GM12873 (cell line): Measurements from ENCODE around the gene IRS1.

Experiments
- TF ChIP-seq, protein P1 (sequence below): IDR thresholded peaks from 2 replicates; pipeline ENCODE4 v1.5.1; 2012; ENCODE audit warnings: low read depth, mild to moderate bottlenecking, moderate library complexity, low read length, control low read depth; ENCODE audit not compliant: insufficient read depth; ENCODE audit errors: missing control alignments

Gene IRS1

DNA sequence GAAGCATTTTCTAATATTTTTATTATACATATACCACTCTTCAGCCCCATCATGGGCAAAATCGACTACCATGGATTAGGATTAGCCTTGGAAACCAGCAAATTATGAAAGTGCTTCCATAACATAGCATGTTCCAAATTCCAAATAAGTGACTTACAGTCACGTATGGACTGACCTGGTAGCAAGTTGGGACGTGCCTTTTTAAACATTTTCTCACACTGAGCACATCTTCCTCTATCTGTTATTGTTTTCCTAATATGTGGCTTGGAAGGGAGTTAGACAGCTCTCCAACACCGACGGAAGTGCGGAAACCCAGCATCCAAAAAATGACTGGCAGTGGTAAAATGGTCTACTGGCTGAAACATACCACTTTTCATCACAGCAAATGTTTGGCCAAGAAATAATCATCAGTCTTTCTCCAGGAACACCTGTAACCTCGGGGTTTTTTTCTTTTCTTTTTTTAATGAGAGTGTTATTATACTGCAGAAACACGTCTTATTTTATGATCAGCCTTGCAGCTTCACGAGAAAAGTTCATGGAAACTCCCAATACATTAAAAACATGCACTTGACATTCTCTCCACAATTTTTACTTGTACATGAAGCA, 107.0 kb downstream of the IRS1 start:
- TF ChIP-seq, protein P1, sequence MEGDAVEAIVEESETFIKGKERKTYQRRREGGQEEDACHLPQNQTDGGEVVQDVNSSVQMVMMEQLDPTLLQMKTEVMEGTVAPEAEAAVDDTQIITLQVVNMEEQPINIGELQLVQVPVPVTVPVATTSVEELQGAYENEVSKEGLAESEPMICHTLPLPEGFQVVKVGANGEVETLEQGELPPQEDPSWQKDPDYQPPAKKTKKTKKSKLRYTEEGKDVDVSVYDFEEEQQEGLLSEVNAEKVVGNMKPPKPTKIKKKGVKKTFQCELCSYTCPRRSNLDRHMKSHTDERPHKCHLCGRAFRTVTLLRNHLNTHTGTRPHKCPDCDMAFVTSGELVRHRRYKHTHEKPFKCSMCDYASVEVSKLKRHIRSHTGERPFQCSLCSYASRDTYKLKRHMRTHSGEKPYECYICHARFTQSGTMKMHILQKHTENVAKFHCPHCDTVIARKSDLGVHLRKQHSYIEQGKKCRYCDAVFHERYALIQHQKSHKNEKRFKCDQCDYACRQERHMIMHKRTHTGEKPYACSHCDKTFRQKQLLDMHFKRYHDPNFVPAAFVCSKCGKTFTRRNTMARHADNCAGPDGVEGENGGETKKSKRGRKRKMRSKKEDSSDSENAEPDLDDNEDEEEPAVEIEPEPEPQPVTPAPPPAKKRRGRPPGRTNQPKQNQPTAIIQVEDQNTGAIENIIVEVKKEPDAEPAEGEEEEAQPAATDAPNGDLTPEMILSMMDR = no peak

DNA sequence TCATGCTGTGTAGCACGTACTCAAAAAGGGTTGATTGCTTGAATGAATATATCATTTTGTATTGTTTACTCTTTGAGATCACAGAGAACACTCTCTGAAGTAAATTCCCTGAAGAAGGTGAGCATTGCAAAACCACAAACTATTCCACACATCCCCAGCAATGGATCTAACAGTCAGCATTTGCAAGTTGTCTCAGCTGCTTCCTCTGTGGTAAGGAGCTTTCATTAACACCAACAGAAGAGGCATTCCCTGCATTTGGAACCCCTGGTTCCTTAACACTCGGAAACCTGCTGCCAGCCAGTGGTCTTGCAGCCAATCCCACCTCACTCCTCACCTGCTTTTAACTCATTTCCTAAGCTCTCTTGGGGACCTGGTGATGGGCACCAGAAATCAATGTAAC, 108.4 kb downstream of the IRS1 start:
- TF ChIP-seq, protein P1 = no peak

DNA sequence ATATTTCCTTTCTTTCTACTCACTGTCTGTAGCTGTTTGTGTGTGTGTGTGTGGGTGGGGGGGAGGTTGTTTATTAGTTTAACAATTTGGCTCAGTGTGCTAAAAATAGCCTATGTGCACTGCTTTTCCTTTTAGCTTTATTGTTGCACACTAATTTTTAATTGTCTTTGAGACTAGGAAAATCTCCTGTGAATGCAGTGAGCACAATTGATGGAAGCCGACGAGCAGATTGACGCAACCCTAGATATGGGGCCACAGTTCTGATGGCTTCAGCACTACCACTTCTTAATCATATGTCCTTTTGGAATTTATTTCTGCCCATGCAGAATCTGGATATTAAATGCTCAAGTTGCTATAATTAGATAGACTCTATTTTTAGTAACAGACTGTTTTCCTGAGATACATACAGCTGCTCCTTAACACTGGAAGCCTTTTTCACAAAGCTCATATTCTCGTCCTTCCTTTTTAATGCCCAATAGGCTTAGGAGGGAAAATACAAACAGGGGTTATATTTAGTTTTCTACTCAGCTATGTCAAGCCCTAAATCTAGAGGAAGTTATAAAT, 109.1 kb downstream of the IRS1 start:
- TF ChIP-seq, protein P1 = no peak

DNA sequence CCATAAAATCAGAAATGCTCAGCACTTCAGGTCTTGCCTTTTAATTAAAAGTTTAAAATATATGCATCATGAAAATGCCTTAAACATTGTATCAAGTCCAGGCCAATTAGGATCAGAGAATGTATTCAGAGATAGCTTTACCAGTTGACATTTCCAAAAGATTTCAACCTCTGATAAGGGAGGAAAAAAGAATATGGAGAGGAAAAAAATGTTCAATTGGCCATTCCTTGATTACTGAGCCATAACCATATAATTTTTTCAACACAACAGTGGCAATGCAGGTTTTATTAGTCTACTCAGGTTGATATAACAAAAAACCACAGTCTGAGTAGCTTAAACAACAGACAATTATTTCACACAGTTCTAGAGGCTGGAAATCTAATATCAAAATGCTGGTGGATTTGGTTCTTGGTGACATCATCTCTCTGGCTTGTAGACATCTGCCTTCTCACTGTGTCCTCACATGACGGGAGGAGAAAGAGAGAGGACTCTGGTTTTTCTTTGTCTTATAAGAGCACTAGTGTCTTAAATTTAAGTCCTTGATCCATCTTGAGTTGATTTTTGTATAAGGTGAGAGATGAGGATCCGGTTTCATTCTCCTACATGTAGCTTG, 111.9 kb downstream of the IRS1 start:
- TF ChIP-seq, protein P1 = no peak

DNA sequence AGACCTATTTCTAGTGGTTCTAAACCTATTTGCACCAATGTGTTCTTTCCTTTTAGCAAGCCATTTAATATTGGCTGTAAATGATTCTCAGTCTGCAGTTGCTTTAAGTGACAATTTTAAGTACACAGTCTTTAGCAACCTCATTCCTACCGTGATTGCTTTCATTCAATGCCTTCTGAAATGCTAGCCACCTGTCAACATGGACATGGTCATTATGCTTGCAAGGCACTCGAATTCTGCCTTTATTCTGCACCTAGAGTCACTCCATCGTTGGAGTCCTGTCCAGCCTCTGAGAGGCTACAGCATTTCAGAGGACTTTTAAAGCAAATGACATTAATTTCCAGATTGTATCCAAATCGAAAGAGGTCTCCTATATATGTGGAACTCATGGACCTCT, 115.1 kb downstream of the IRS1 start:
- TF ChIP-seq, protein P1 = no peak

DNA sequence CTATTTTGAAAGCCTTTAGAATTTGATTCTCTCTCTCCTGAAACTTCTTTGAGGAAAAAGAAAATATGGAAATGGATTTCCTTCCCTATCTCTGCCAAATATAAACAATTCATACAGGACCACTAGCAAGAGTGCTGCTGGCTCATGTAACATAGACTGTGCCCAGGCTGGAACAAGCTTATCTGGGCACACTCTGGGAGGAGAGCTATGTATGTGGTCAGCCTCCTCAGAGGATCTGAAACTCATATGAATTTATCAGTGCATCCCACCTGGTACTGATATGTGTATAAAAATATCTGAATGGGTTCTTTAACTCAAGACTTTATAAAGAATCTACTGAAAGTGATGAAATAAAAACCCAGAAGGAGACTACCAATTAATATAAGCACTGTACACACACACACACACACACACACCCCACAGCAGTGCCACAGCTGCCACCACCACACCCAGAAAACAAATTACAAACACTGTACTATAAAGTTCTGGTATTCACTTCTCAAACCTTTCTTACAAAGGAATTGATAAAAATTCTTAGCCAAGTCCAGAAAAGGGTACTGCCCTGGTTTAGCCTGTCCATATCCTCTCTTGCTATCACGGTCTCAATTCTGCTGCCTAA, 115.6 kb downstream of the IRS1 start:
- TF ChIP-seq, protein P1 = no peak

DNA sequence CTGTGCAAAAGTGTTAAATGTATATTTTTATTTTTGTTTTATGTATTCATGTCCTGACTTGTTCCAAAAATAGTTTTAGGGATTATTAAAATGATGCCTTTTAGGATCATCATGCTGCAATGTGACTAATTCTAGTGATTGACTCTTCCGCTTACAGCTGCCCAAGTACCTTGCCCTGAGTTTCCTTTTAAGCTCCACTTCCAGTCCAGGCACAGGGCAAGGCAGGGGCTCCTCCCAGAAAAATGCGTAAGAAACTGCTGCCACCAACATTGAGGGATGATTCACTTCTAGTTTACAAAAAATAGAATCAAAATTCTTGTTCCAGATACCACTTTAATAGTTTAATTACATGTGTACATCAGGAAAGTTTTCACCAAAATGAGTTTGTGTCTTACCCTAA, 116.4 kb downstream of the IRS1 start:
- TF ChIP-seq, protein P1 = no peak
